ENCODE results near the gene NBEAL2. TPM values are rescaled to one million over a fixed set of nuclear protein-coding genes. Genes with fewer than 3 reads are reported as not detected.

NBEAL2 gene
- total and polyA plus RNA-seq, 2 of the 8 experiments (the other 6 are each of a cell fraction or from before 2014, with no cell fraction given): 27.3 to 46.9 TPM

DNA sequence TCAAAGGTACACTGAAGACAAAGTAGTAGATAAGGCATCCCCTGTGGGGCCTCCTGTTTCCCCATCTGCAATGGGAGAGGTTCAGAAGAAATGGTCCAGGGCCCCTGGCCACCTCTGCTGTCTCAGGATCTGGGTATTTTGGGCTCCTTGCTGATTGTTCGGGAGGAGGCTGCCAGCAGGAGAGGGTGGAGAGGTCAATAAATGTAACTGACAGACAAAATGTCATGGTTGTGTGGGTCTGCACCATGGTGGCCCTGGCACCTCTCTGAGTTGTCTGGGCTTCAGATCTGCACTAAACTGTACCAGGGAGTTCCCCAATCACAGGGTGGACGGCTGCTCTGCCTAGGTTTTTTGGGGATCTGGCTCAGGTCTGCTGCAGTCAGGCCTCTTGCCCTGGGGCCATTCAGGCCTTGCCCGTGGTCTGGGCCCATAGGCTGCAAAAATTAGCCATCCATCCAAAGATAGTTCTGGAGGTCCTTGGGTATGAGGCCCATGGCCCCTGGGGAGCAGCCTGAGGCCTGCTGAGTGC lies 7.4 kb downstream of the NBEAL2 start:
- H2AFZ ChIP-seq (ENCODE audit: low read length): no peak overlapping the region
- no peak overlapping the region for H3K56ac ChIP-seq (replicated peaks; ENCODE audit: insufficient read length, low read depth, low read length)
- no peak for FAIRE-seq
- H3K23me2 ChIP-seq (ENCODE audit: low read depth, low read length): no peaks in the 10 kb centered on the region
- H3K18ac ChIP-seq (ENCODE audit: extremely low read depth, low read length): peak overlapping the region; percentile 29; the same call in 1 of the 2 replicates
- H3K4me3 ChIP-seq (ENCODE audit: extremely low read depth in 1 of 4, insufficient read depth in 2 of 4, low read depth in 3 of 4, low read length in 4 of 4): no peak overlapping the region
- DNase-seq (ENCODE audit: low read depth in 1 of 2, low spot score in 2 of 2): no peak
- no peak overlapping the region for H2BK15ac ChIP-seq (ENCODE audit: low read length)
- H4K8ac ChIP-seq (ENCODE audit: extremely low read depth, insufficient read depth, low read length): no peak overlapping the region
- CTCF ChIA-PET (ENCODE audit: partially characterized antibody): interaction anchor here (0.6 to 13.0 kb wide), 7 partner anchors 16 to 120 kb away, joined by 3 to 130 read pairs (median 5); no protein-coding TSS in a partner anchor
- POLR2A ChIA-PET (ENCODE audit: partially characterized antibody): interaction anchor here (0.6 to 1.5 kb wide), 5 partner anchors 10 to 45 kb away, joined by 3 to 4 read pairs (median 3); partner anchors contain the start of gene CCDC12
- H3K79me1 ChIP-seq (ENCODE audit: low read depth, low read length): no peaks in the 10 kb centered on the region
- H2BK5ac ChIP-seq (ENCODE audit: low read depth, low read length): 0 out of 2 replicates have a peak overlapping the region, but pooled peaks have one; percentile 97
- H4K91ac ChIP-seq (replicated peaks; ENCODE audit: insufficient read length, low read length): no peak overlapping the region
- no peak overlapping the region for H4K5ac ChIP-seq (ENCODE audit: insufficient read length, low read depth, low read length)
- no peak overlapping the region for H3K27ac ChIP-seq (ENCODE audit: low read depth, low read length)
- H2AK5ac ChIP-seq (ENCODE audit: low read depth, low read length): no peak overlapping the region
- TF ChIP-seq POLR2A (IDR thresholded peaks at IDR 0.05; ENCODE audit: control extremely low read depth in 1 of 2, low read depth in 2 of 2, low read length in 2 of 2): no peak
- no peak for TF ChIP-seq ASH2L (IDR thresholded peaks at IDR 0.05; ENCODE audit: low read length)
- no peak for TF ChIP-seq SP2 (IDR thresholded peaks at IDR 0.05; ENCODE audit: low read length)
- no peak overlapping the region for H3K14ac ChIP-seq (ENCODE audit: insufficient read length)
- no peak overlapping the region for H3K9ac ChIP-seq (replicated peaks in 1 of 4; ENCODE audit: extremely low read depth in 1 of 4, low read depth in 3 of 4, low read length in 3 of 4)
- H3K4ac ChIP-seq (replicated peaks; ENCODE audit: insufficient read length, low read depth, low read length): no peak overlapping the region
- no peak overlapping the region for H2BK20ac ChIP-seq (ENCODE audit: low read length)
- H3K9me3 ChIP-seq (ENCODE audit: insufficient read depth in 2 of 2, low read depth in 1 of 2, low read length in 1 of 2): no peaks in the 10 kb centered on the region
- WGBS, 2 experiments (ENCODE audit: extremely low coverage in 1 of 2, insufficient coverage in 1 of 2, insufficient read length in 1 of 2, insufficient replicate concordance in 2 of 2, low coverage in 1 of 2, low lambda C conversion rate in 2 of 2, missing lambda C conversion rate in 1 of 2): 92% methylated on average over 3 of the region's 3 CpGs; no CpG with 5 or more reads in 1 of the 2 experiments
- H4K20me1 ChIP-seq (replicated peaks in 1 of 2; ENCODE audit: control insufficient read depth in 1 of 2, insufficient read depth in 2 of 2, low read length in 2 of 2): peaks cover 4 to 17% of the 10 kb centered on the region in 2 experiments
- no peak overlapping the region for H3K23ac ChIP-seq (ENCODE audit: insufficient read length)
- H3K4me1 ChIP-seq (replicated peaks in 1 of 4; ENCODE audit: control insufficient read depth in 3 of 4, insufficient read depth in 4 of 4, low read length in 3 of 4): peaks cover 3 to 32% (median 12%) of the 10 kb centered on the region in 4 experiments
- no peak overlapping the region for H2BK120ac ChIP-seq (replicated peaks; ENCODE audit: low read depth, low read length)
- no peak overlapping the region; the same call in 1 of the 2 replicates for H2BK12ac ChIP-seq (ENCODE audit: low read depth, low read length)
- no peaks in the 10 kb centered on the region; a peak in 1 of 4 replicates for H3K79me2 ChIP-seq (ENCODE audit: control insufficient read depth in 1 of 2, insufficient read depth in 2 of 2, low read length in 2 of 2)
- H3K27me3 ChIP-seq (replicated peaks in 1 of 4; ENCODE audit: control insufficient read depth in 3 of 4, extremely low read depth in 1 of 4, insufficient read depth in 3 of 4, low read length in 3 of 4): peaks cover 0 to 4% (median 0%) of the 10 kb centered on the region in 4 experiments; a peak in 1 of 7 replicates
- no peaks in the 10 kb centered on the region; a peak in 1 of 8 replicates for H3K36me3 ChIP-seq (ENCODE audit: control insufficient read depth in 2 of 4, insufficient read depth in 4 of 4, low read length in 3 of 4)
- no peak overlapping the region for H3K4me2 ChIP-seq (ENCODE audit: insufficient read depth in 1 of 2, low read depth in 2 of 2, low read length in 2 of 2)
